ENCODE results near the gene RETN. TPM values are rescaled to one million over a fixed set of nuclear protein-coding genes. Genes with fewer than 3 reads are reported as not detected.
A peak's percentile ranks its signal among the peaks of the same experiment; 100 is the strongest.

RETN gene
- total and polyA plus RNA-seq, 2 experiments from 2014 or later: not detected

DNA sequence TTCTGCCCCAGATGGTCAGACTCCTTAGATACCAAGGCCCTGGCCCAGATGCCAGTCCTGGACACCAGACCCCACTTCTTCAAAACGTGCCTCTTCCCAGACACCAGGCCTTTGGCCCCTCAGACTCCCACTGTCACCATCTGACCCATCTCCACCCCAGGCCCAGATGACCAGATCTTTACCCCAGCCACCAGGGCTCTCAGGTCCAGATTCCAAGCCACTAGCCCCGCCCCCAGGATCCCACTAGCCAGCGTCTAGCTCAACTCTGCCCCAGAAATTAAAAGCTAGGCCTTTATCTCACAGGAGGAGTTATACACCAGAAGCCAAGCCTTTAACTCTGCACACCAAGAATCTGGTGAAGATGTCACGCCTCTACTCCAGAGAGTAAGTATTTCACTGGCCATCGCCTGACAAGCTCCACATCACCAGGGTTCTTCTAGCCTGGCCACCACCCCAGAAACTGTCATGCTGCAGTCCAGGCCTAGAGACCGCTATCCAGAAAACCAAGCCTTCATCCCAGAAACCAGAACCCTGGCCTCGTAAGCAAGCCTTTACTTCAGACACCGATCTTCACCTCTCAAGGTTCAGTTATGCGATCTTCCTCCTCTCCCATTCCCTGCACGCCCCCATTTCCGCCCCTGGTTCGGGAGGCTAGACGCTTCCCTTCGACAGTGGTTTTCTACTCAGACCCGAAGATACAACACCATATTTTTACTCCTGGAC lies 40.1 kb upstream of the RETN start (continued):
- no peak for TF ChIP-seq REST (IDR thresholded peaks at IDR 0.05; ENCODE audit: unreplicated experiment)
- no peak for TF ChIP-seq CREB1 (CRISPR knock-in tag; IDR thresholded peaks at IDR 0.05; ENCODE audit: low read depth)
- TF ChIP-seq EZH2 (IDR thresholded peaks at IDR 0.05; ENCODE audit: low read depth, unreplicated experiment): no peak
- TF ChIP-seq ETS1 (IDR thresholded peaks at IDR 0.05): no peak
- TF ChIP-seq ZNF114 (CRISPR knock-in tag; IDR thresholded peaks at IDR 0.05): no peak

GRCh38 chr19:7629347-7630054 lies 39.3 kb upstream of the RETN start, which contains the start of the genes PET100 and XAB2:
Gene PET100 (plus strand): TSS chr19:7629793. CDS start chr19:7629834, 41 bp downstream.
Gene XAB2 (minus strand): TSS chr19:7629545. CDS start chr19:7629527, 18 bp downstream.
- H3K9me2 ChIP-seq (ENCODE audit: insufficient read depth): no peaks in the 10 kb centered on the region
- peaks cover 43% of the 10 kb centered on the region for H3K79me2 ChIP-seq (replicated peaks; ENCODE audit: insufficient read depth)
- H3K27ac Mint-ChIP-seq: peak within 1 kb of the TSS; percentile 99
- H3K27me3 Mint-ChIP-seq (ENCODE audit: insufficient read depth, low read depth, poor library complexity): peaks cover 13% of the 10 kb centered on the region
- peak within 1 kb of the TSS; percentile 23; the same call in 1 of the 2 replicates for H2AFZ ChIP-seq
- H3K4me3 Mint-ChIP-seq: peak within 1 kb of the TSS; percentile 97
- H3F3A ChIP-seq (replicated peaks; ENCODE audit: low read depth): no peaks in the 10 kb centered on the region
- peaks cover 8% of the 10 kb centered on the region for H4K20me1 ChIP-seq (replicated peaks; ENCODE audit: insufficient read depth)
- peaks cover 14% of the 10 kb centered on the region; the same call in 1 of the 2 replicates for H3K4me1 ChIP-seq (ENCODE audit: insufficient read depth)
- peak; percentile 98 for ATAC-seq
- DNase-seq (ENCODE audit: low spot score): peak; percentile 98
- peaks cover 8% of the 10 kb centered on the region; the same call in 2 of the 3 replicates for H3K36me3 Mint-ChIP-seq (ENCODE audit: low read depth)
- peak within 1 kb of the TSS; percentile 82 for H3K27ac ChIP-seq (ENCODE audit: low read depth)
- no peaks in the 10 kb centered on the region; the same call in 2 of the 3 replicates for H3K9me3 Mint-ChIP-seq
- 0 out of 2 replicates have a peak, but pooled peaks cover 3% of the 10 kb centered on the region for H3K27me3 ChIP-seq (ENCODE audit: insufficient read depth)
- H3K36me3 ChIP-seq (ENCODE audit: insufficient read depth): no peaks in the 10 kb centered on the region
- H3K4me2 ChIP-seq: peak within 1 kb of the TSS; percentile 89
- peak within 1 kb of the TSS; percentile 89 for H3K4me3 ChIP-seq
- H3K4me1 Mint-ChIP-seq: peaks cover 16% of the 10 kb centered on the region
- no peak for TF ChIP-seq JUNB (IDR thresholded peaks at IDR 0.05; ENCODE audit: unreplicated experiment)
- TF ChIP-seq EZH2phosphoT487 (IDR thresholded peaks at IDR 0.05; ENCODE audit: unreplicated experiment): no peak
- TF ChIP-seq POLR2AphosphoS5 (IDR thresholded peaks at IDR 0.05; ENCODE audit: low read depth): peak; percentile 67
- peak; percentile 75; the same call in 1 of the 2 replicates for TF ChIP-seq ETS1 (IDR thresholded peaks at IDR 0.05)
- no peak for TF ChIP-seq STAT1 (IDR thresholded peaks at IDR 0.05; ENCODE audit: unreplicated experiment)
- no peak for TF ChIP-seq ZNF331 (CRISPR knock-in tag; IDR thresholded peaks at IDR 0.05; ENCODE audit: low read depth)
- no peak for TF ChIP-seq REST (IDR thresholded peaks at IDR 0.05; ENCODE audit: unreplicated experiment)
- no peak for TF ChIP-seq CTCF (conservative IDR thresholded peaks at IDR 0.05; ENCODE audit: low read depth in 2 of 2)
